ENCODE measurements around the gene SCUBE1.

DNA sequence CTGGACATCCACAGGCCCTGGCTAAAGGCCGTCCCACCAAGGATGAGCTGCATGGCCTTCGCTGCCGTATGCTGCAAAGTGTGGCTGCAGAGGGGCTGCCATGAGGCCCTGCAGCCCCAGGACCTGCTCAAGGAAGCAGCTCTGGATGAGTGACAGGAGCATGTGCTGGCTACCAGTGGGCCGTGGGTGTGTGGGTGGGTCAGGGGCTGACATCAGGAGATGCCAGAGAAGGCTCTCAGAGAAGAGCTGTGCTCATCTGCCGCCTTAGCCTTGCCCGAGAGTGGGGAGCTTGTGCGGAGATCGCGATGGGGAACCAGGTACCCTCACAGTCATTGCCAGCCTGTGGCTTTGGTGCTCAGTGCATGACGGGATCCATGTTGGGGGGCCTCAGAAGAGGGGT, 41.3 kb downstream of the SCUBE1 start:
- no peak for TF ChIP-seq MXI1 (IDR thresholded peaks at IDR 0.05; ENCODE audit: borderline replicate concordance, low read depth, low read length)
- no peak for TF ChIP-seq POLR2A (IDR thresholded peaks at IDR 0.05; ENCODE audit: low read depth, low read length)
- no peak for TF ChIP-seq MAFK (IDR thresholded peaks at IDR 0.05; ENCODE audit: low read depth, low read length)
- no peak for TF ChIP-seq NFE2L2 (IDR thresholded peaks at IDR 0.05; ENCODE audit: low read depth, low read length)
- TF ChIP-seq, protein P1, sequence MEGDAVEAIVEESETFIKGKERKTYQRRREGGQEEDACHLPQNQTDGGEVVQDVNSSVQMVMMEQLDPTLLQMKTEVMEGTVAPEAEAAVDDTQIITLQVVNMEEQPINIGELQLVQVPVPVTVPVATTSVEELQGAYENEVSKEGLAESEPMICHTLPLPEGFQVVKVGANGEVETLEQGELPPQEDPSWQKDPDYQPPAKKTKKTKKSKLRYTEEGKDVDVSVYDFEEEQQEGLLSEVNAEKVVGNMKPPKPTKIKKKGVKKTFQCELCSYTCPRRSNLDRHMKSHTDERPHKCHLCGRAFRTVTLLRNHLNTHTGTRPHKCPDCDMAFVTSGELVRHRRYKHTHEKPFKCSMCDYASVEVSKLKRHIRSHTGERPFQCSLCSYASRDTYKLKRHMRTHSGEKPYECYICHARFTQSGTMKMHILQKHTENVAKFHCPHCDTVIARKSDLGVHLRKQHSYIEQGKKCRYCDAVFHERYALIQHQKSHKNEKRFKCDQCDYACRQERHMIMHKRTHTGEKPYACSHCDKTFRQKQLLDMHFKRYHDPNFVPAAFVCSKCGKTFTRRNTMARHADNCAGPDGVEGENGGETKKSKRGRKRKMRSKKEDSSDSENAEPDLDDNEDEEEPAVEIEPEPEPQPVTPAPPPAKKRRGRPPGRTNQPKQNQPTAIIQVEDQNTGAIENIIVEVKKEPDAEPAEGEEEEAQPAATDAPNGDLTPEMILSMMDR (conservative IDR thresholded peaks at IDR 0.05; ENCODE audit: low read depth, low read length) = no peak
- no peak for TF ChIP-seq SMC3 (IDR thresholded peaks at IDR 0.05; ENCODE audit: low read depth, low read length)
- TF ChIP-seq, protein P2, sequence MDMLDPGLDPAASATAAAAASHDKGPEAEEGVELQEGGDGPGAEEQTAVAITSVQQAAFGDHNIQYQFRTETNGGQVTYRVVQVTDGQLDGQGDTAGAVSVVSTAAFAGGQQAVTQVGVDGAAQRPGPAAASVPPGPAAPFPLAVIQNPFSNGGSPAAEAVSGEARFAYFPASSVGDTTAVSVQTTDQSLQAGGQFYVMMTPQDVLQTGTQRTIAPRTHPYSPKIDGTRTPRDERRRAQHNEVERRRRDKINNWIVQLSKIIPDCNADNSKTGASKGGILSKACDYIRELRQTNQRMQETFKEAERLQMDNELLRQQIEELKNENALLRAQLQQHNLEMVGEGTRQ (IDR thresholded peaks at IDR 0.05; ENCODE audit: low read depth, low read length) = no peak
- no peak for TF ChIP-seq BHLHE40 (IDR thresholded peaks at IDR 0.05; ENCODE audit: low read depth, low read length)
- TF ChIP-seq CEBPB (IDR thresholded peaks at IDR 0.05; ENCODE audit: low read depth, low read length) = no peak
- TF ChIP-seq RFX5 (IDR thresholded peaks at IDR 0.05; ENCODE audit: low read depth, low read length) = no peak
- TF ChIP-seq CHD1 (IDR thresholded peaks at IDR 0.05; ENCODE audit: low read depth, low read length) = no peak
- TF ChIP-seq, protein P3, sequence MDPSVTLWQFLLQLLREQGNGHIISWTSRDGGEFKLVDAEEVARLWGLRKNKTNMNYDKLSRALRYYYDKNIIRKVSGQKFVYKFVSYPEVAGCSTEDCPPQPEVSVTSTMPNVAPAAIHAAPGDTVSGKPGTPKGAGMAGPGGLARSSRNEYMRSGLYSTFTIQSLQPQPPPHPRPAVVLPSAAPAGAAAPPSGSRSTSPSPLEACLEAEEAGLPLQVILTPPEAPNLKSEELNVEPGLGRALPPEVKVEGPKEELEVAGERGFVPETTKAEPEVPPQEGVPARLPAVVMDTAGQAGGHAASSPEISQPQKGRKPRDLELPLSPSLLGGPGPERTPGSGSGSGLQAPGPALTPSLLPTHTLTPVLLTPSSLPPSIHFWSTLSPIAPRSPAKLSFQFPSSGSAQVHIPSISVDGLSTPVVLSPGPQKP (IDR thresholded peaks at IDR 0.05; ENCODE audit: borderline replicate concordance, low read depth, low read length) = no peak
- no peak for TF ChIP-seq RAD21 (IDR thresholded peaks at IDR 0.05; ENCODE audit: low read length)

Data from IMR-90 (cell line).